ENCODE results near the gene CIROP.

CIROP gene

DNA sequence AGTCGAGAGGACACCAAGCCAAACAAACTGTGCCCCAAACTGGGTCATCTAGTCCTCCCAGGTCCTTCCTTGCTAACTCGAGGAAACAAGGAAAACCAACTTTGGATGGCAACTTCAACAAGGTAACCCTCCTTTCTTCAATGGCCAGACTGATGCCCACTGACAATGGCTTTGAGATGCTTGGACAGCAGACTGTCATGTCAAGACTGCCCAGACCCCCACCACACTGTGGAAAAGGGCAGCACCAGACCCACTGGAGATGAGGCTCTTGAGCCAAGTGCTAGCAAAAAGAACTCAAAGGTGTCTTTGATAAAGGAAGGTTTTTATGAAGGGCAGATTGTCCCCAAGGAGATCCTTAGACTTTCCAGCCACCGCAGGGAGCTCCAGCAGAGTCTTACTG, 38.4 kb downstream of the CIROP start:
- no peak for DNase-seq

DNA sequence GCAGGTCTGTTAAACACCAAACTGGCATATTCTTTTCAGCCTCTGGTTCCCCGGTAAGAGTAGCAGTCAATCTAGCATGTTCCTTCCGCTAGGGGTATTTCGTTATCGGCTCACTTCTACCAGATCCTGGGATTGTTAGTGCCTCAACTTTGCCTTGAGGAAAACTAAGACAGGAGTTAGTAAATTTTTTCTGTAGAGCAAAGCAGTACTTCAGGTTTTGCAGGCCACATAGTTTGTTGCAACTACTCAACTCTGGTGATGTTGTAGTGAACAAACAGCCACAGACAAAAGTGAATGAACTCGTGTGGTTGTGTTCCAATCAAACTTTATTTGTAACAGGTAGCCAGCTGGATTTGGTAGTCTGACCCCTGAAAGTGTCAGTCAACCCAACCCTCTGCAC, 41.2 kb downstream of the CIROP start:
- no peak for DNase-seq

DNA sequence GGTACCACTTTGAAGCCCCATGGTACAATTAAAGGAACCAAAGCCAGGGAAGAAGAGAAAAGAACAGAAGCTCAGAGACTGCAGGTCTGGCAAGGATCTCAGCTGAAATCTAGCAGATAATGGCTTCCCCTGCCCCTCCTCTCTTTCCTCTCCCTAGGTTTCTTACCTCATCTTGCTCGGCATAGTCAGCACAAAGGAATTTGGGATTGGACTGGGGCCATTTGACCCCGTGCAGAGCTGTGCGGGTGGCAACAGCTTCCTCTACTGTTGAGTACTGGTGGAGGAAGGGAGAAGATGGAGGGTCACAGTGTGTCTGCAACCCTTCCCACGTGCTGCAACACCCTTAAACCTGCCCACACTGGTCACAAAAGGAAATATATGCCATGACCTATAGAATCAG, 42.8 kb downstream of the CIROP start:
- no peak for DNase-seq

DNA sequence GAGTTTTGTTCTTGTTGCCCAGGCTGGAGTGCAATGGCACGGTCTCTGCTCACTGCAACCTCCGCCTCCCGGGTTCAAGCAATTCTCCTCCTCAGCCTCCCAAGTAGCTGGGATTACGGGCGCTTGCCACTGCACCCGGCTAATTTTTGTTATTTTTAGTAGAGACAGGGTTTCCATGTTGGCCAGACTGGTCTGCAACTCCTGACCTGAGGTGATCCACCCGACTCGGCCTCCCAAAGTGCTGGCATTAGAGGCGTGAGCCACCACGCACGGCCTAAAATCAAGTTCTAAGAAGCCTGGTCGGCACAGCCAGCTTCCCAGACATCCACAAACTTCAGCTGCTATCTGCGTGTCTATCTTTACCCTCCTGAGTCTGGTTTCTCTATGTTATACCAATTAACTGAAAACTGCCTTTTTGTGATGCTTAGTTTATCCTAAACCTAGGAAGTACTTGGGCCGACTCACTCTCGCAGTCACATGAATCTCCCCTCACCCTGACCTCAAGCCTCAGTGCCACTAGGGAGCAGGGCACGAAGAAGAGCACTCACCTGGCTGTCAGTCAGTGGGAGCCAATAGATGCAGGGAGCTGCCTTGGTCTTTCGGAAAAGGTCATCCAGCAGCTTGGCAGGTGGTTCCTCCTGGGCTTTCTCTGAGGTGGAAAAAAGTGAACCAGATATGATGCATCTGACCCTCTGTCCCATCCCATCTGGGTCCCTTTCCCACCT, 44.1 kb downstream of the CIROP start:
- no peak for DNase-seq

DNA sequence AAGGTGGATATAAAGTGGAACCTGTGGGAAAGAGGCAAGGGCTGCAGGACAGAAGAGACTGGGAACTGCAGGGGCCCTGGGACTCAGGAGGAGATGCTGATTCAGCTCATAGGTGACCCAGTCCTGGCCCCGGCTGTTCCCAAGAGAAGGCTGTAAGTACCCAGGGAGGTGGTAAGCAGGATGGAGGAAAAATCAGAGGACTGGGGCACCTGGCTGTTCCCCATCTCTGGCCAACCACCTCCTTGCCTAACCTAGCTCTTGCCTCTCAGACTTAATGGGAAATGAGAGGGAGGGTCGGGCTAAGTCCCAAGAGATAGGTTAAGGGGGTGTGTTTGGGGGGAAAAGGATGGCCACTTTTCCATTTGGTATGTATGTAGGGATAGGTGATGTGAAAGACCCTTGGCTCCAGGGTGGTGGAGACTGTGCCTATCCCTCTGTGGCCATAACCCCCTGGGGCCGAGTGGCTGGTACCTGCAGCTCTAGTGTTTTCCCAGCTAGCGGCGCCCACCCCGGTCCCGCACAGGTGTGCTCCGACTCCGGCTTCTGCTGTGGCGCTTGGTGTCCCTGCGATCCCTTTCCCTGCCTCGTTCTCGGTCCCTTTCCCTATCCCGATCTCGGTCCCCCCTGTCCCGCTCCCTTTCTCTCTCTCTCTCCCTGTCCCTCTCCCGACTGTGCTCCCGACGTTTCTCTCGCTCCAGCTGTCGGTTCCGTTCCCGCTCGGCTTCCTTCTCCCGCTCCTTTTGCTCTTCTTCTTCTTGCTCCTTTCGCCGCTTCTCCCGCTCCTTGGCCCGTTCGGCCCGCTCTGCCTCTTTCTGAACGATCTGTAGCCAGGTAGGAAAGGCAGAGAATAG, 45.9 kb downstream of the CIROP start:
- DNase-seq, result no peak

DNA sequence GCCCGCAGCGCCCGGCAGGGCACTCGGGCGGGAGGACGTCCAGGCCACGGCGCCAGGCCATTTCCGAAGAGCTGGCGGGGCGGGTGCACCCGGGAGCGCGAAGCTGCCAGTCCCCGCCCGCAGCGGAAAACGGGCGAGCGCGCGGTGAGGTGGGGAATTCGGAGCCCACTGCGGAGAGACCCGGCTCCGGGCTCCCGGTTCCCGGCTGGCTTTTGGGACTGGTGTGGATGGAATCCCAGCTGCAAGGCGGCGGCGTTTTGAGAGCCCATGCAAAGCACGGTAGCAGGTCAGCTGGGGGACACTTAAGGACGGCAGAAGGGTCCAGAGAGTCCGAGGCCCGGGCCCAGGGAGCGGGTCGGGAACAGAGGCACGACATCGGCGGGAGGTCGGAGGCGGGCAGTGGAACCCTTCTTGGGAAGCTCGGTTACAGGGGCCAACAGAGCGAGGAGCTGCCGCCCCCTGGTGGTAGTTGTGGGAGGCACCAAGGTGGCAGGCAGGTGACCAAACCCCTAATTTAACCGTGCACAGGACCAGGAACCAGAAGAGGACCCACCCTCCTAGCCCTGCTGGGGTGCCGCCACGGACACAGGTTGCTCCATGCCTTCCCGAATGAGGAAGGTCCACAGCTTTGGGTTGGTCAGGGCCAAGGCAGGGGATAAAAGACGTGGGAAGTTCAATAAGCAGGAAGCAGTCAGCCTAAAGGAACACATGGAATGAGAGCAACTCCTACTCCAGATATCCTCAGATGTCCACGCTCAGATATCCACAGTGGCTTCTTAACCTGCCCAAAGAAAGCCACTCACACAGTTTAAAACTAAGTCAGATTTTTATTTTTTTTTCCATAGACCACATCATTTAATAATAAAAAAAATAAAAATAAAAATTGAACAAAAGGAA, 46.8 kb downstream of the CIROP start:
- no peak for DNase-seq

DNA sequence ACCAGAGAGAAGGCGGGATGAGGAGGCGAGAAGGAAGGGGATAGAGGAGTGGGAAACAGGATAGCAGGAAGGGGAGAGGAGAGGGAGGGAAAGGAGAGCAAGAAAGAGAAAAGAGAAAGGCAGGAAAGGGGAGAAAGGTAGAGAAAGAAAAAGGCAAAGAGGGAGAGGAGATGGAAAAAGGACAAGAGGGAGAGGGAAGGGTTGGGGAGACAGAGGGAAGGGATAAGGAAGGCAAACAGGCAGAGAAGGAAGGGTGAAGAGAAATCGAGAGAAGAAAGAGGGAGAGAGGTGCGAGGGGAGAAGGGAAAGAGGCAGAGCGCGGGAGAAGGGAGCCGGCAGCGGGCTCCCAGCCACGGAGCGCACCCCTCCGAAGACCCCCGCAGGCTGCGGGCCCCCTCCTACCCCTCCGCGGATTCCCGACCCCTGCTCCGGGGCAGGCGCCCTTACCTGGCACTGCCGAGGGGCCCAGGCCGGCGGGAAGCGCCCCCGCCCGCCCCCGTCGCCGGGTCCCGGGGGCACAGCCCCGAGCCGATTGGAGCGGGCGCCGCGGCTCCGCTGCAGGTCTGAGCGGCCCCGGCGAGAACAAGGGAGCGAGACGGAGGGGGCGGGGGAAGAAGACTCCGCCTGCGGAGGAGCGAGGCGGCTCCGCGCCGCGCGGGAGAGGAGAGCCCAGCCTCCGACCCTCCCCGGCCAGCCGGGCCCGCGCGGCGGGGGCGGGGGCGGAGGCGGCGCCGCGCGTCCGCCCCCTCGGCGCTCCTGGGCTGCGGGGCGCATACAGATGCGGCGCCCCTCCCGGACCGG, 47.6 kb downstream of the CIROP start, which contains the start of gene CDH24:
Gene CDH24 (minus strand): TSS at position 565 of the 801 bp plus-strand sequence. CDS start 1,787 bp downstream, outside the sequence.
- no peak for DNase-seq

DNA sequence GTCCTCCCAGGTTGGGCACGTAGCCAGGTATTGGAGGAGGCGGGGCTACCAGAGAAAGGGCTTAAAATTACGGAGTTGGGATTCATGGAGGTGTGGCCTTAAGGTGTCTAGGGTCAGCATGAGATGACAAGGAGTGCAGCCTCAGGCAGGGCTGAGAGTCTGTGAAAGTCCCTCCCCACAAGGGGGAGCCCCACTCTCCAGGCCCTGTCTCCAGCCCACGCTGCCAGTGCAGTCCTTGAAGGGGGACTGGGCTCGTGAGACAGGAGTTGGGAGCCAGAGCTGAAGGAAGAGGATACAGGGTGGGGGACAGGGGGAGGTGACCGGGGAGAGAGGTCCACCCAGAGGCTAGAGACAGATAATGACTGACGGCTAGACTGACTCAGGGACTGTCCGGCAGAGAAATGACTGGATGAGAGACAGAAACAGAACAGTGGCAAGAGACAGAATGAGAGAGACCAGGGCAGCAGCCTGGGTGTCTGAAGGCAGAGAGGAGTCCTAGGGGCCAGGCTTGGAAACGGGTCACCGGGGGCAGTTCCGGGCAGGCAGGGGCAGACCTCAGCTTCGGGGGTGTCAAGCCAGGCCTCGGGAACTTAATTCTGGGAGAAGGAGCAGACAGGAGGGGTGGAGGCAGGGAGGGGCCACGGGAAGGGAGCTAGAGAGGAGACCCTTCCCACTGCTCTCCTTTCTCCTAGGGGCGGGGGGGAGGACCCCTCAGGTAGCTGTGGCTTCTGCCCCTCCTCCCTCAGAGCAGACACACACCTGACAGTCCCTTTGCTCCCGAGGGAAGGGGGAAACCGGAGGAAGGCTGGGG, 48.4 kb downstream of the CIROP start:
- DNase-seq, result no peak

DNA sequence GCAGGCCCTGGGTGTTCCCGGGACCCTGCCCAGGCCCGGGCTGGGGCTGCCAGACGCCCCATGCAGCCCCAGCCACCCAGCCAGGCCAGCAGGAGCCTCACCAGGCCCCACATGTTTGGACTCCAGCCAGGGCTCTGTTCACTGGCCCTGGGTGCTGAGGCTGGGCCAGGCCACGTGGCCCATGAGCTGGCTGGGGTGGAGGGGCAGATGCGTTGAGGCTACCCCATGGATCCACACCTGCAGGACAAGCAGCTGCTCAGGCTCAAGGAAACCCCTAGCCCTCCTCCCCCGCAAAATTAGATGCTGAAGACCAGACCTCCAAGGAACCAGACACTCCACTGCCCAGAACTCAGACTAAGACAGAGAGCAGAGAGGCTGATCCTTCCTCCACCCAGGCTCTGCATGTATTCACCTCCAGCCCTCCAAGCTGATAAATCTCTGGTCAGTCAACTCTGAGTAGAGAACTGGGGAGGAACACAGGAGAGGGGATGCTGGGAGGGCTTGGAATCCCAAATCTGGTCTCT, 49.1 kb downstream of the CIROP start:
- no peak for DNase-seq

DNA sequence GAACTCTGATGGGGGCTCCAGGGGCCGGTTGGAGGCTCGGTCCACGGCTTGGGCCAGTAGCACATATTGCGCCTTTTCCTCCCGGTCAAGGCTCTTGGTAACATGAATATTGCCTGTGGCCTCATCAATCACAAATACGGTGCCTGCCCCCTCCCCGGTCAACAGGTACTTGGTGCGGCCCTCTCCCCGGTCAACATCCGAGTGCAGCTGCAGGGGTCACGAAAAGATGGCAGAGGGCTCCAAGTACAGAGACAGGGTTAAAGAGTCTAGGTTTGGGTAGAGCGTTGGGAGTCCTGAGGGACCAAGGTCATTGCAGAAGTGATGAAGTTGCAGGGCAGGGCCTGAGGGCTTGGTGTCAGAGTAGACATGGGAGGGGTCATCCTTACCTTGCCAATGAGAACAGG, 49.6 kb downstream of the CIROP start:
- no peak for DNase-seq

DNA sequence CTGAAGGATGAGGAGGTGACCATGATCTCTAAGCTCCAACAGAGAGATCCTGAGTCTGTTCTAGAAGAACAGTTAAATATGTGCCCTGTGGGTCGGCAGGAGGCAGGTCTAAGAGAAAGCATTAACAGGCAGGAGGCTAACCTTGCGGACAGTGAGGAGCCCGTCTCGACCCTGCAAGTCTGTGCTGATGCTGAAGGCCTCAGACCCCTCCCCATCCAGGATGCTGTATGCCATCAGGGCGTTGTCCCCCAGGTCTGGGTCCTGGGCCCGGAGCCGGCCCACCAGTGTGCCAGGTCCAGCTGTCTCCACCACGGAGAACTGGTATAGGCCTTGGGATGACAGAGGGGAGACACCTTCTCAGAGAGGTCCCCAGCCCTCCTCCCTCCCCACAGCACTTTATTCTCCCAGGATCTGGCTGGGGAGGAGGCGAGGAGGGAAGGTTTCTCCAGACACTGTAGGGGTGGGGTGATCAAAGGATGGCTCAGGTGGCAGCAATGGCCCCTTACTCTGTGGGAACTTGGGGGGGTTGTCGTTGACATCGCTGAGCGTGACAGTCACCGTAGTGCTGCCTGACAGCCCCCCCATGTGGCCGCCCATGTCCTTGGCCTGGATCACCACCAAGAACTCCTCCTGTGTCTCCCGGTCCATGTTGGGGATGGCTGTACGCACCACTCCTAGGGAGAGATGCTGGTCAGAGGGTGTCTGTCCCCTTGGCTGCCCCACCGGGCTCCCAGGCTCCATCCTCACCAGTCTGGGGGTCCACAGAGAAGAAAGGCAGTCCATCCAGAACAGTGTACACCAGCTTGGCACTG, 50.6 kb downstream of the CIROP start:
- DNase-seq, result no peak

DNA sequence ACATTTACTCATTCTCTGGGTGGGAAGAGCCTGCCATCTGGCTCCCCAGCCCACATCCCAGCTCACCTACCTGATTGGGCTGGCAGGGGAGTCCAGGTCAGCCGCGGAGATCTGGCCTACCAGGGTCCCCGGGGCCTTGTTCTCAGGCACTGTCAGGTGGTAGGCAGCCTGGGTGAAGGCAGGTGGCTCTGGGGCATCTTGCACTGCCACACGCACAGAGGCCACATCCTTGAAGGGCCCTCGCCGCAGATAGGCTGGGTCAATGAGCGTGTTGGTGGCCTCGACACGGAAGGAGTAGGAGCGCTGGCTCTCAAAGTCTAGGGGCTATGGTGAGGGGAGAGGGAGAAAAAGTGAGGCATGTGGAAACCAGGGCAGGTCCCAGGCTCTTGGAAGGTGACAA, 51.4 kb downstream of the CIROP start:
- no peak for DNase-seq

DNA sequence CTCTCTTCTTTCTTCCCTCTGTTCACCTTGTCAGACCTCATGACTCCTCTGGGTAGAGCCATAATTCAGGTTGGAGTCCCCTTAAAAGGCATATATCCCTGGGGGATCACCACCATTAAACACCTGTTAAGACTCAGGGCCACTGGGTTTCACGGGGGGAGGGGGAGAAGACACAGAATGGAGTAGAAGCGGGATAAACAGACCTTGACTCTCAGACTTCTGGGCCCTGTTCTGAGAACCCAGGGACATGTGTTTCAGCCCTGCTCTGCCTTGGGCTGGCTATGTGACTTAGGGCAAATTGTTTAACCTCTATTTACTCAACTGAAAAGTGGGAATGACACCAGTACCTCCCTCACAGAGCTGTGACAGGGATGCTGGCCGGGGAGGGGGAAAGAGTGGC, 52.1 kb downstream of the CIROP start:
- DNase-seq, result no peak

DNA sequence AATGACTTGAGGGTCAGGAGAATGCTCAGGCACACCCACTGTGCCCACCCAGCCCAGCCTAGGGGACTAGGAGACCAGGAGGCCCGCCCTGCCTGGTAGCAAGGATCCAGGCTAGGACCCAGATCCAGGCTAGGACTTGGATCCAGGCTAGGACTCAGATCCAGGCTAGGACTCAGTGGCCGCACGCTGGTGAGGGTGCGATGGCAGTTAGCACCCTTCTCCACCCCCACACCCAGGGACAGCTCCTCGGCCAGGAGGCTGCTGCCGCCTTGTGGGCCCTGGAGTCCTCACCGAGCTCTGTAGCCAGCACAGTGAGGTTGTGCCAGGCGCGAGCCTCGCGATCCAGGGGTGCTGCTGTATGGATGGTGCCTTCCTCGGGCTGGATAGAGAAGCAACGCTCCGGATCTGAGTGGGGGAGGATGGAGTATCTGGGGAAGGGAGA, 52.6 kb downstream of the CIROP start:
- no peak for DNase-seq

DNA sequence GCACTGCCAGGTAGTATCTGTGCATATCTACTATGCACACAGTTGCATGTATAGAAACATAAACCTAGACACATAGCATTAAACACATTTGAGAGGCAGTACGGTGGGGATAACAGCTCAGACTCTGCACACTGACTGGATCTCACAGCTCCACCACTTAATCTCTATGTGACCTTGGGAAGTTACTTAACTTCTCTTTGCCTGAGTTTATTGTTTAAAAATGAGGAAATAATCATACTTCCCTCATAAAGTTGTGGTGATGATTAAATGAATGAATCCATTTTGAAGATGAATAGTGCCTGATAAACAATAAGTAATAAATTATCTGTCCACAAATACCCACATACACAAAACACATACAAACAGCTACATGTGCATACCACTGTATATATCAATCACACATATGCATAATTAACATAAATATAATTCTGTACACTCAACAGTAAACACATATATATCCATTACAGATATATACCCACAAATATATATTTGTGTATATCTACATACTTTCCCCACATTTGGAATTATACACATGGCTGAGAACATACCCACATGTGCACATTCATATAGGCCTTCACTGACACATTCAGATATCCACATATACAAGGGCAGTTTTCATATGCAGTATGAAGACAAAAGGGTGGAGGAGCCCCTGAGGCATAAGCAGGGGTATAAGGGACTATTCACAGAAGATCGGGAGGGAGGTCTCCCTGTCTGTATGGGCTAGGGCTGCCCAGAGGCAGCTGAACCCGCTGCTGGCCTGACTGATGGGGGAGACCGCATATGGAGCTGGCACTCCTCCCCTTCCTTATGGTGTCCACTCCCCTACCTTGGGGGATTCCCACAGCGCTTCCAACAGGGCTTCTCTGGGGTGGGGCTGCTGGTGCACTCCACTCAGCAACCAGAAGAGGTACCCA, 53.4 kb downstream of the CIROP start:
- no peak for DNase-seq
